HTERT RPE-1 (cell line): ENCODE measurements around the gene FCAMR.

Source experiments
- in situ Hi-C: fragments of 300-500 bp; cut with MboI; formaldehyde crosslinking; loops from 4 replicates; pipeline ENCODE4 v1.14.3; 2020; ENCODE audit warnings: low sequenced_read_pairs

FCAMR gene

GRCh38 chr1:206960676-206961386 is 9.4 kb downstream of the FCAMR start:
- in situ Hi-C loops, result no loop called here

GRCh38 chr1:206958144-206958543 is 12.1 kb downstream of the FCAMR start:
- in situ Hi-C loops, result no loop called here

- in situ Hi-C loops, result no loop called here
Observed at GRCh38 chr1:206957639-206958038, 12.6 kb downstream of the FCAMR start.

- in situ Hi-C loops, result no loop called here
Observed at GRCh38 chr1:206955476-206956451, 14.5 kb downstream of the FCAMR start.

GRCh38 chr1:206954459-206955342 is 15.6 kb downstream of the FCAMR start:
- in situ Hi-C loops, result no loop called here

GRCh38 chr1:206953626-206954025 is 16.6 kb downstream of the FCAMR start:
- in situ Hi-C loops, result no loop called here

GRCh38 chr1:206953126-206953525 is 17.1 kb downstream of the FCAMR start:
- in situ Hi-C loops, result no loop called here

- in situ Hi-C loops, result no loop called here
Observed at GRCh38 chr1:206952171-206952570, 18.1 kb downstream of the FCAMR start.

- in situ Hi-C loops, result no loop called here
Observed at GRCh38 chr1:206951318-206952100, 18.8 kb downstream of the FCAMR start.

- in situ Hi-C loops, result no loop called here
Observed at GRCh38 chr1:206949641-206950040, 20.6 kb downstream of the FCAMR start.

GRCh38 chr1:206949208-206949607 is 21.1 kb downstream of the FCAMR start:
- in situ Hi-C loops, result no loop called here

GRCh38 chr1:206947255-206947654 is 23.0 kb downstream of the FCAMR start:
- in situ Hi-C loops, result no loop called here

- in situ Hi-C loops, result no loop called here
Observed at GRCh38 chr1:206946261-206946660, 24.0 kb downstream of the FCAMR start, which contains the start of gene PIGR. PIGR (minus strand) TSS chr1:206946466; CDS start chr1:206940531, 5,935 bp downstream.

GRCh38 chr1:206945779-206946178 is 24.5 kb downstream of the FCAMR start:
- in situ Hi-C loops, result no loop called here

- in situ Hi-C loops, result no loop called here
Observed at GRCh38 chr1:206944703-206945102, 25.6 kb downstream of the FCAMR start.

GRCh38 chr1:206941766-206942418 is 28.4 kb downstream of the FCAMR start:
- in situ Hi-C loops, result no loop called here

- in situ Hi-C loops, result no loop called here
Observed at GRCh38 chr1:206940588-206940936, 29.7 kb downstream of the FCAMR start.

GRCh38 chr1:206939841-206940587 is 30.2 kb downstream of the FCAMR start:
- in situ Hi-C loops, result no loop called here

- in situ Hi-C loops, result no loop called here
Observed at GRCh38 chr1:206939131-206939530, 31.1 kb downstream of the FCAMR start.
